Heart right ventricle (tissue), 16 donors: Measurements from ENCODE around the gene AP5B1. TPM values are rescaled to one million over a fixed set of nuclear protein-coding genes. Genes with fewer than 3 reads are reported as not detected.

Source experiments
- ATAC-seq, 8 donors: fragments of 200-7000 bp; cut with Tn5 transposase; one replicate each; pipeline ENCODE4 v1.9.1; 2020; ENCODE audit warnings: mild to moderate bottlenecking in 8 of 8, moderate library complexity in 8 of 8, moderate number of reproducible peaks in 1 of 8
- DNase-seq, 2 donors: peaks; one replicate each; pipeline ENCODE4 v3.0.0-alpha.2; 2020
- H3K27ac ChIP-seq, 10 donors: fragments of 200-600 bp; sonication (generic) in 2 of 10; one replicate each; pipeline versions ENCODE4 v1.5.0 to v1.8.0; 2020 to 2022; ENCODE audit warnings: mild to moderate bottlenecking in 3 of 10
- H3K27me3 ChIP-seq, 7 donors: fragments of 200-600 bp; one replicate each; pipeline ENCODE4 v1.8.0; 2021 to 2022; ENCODE audit warnings: mild to moderate bottlenecking in 2 of 7
- H3K36me3 ChIP-seq, 9 donors: fragments of 200-600 bp; sonication (generic) in 1 of 9; one replicate each; pipeline versions ENCODE4 v1.5.0 to v1.8.0; 2020 to 2022; ENCODE audit warnings: mild to moderate bottlenecking in 2 of 9
- H3K4me1 ChIP-seq, 9 donors: fragments of 200-600 bp; sonication (generic) in 1 of 9; one replicate each; pipeline versions ENCODE4 v1.5.0 to v1.8.0; 2020 to 2022; ENCODE audit warnings: mild to moderate bottlenecking in 4 of 9
- H3K4me3 ChIP-seq, 10 donors: fragments of 200-600 bp; sonication (generic) in 2 of 10; one replicate each; pipeline versions ENCODE4 v1.5.0 to v1.8.0; 2020 to 2022; ENCODE audit warnings: mild to moderate bottlenecking in 7 of 10, moderate library complexity in 2 of 10
- H3K9me3 ChIP-seq, 11 donors: fragments of 200-600 bp in 10 of 11; sonication (generic) in 2 of 11; one replicate each; pipeline versions ENCODE4 v1.5.0 to v1.8.0; 2013 to 2022; ENCODE audit warnings: mild to moderate bottlenecking in 2 of 11, control low read depth in 1 of 11, moderate library complexity in 1 of 11
- WGBS, 2 donors: extraction: QIAGEN DNeasy Blood & Tissue Kit; methylation state at CpG; one replicate each; pipeline ENCODE4 v1.1.7; 2013; ENCODE audit warnings: inconsistent platforms in 1 of 2; 5-methylcytosine and 5-hydroxymethylcytosine counted together
- intact Hi-C, 10 donors: fragments of 100-400 bp; cut with DNase I; formaldehyde crosslinking; loops; one replicate each; pipeline versions ENCODE4 v1.11.1 to v1.14.2; 2022
- polyA plus RNA-seq, 2 donors: library from polyadenylated mRNA; stranded (reverse); fragments of 200-250 nt; gene quantifications; one replicate each; pipeline ENCODE4 v1.2.3, GENCODE V29; 2013
- total RNA-seq, 10 donors: library from RNA; stranded (reverse); fragmentation: NEBNext Ultra II Directional in 3 of 10; extraction: Animal tissue kit (Norgen Biotek cat#: 25700) in 3 of 10; gene quantifications; one replicate each; pipeline versions ENCODE4 v1.2.1 to v1.2.4, GENCODE V29; 2021 to 2023
- TF ChIP-seq, protein P1 (sequence below), 9 donors: fragments of 200-600 bp; sonication (generic) in 2 of 9; IDR thresholded peaks; one replicate each; pipeline versions ENCODE4 v1.5.0 to v1.8.0; 2021 to 2022; ENCODE audit warnings: antibody characterized with exemption in 9 of 9, mild to moderate bottlenecking in 5 of 9, moderate library complexity in 1 of 9
- donor health status: Arrhythmogenic right ventricular cardiomyopathy.
- donor health status: ischemic (EF 13 %, LVEDD 7.1; RV severe dilation, severe dysfunction).
- donor health status: healthy with polysubstance abuse.
- donor health status: DM: no; HTN: yes; CAD: no.
- donor health status: DM: no; HTN: no; CAD: no.
- donor health status: ischemic (EF 25% LVEDD 6.9; RV normal size, moderate dysfunction).
- donor health status: ischemic (EF 25% LVEDD 5.7; RV mildly dilated, moderate dysfunction).
- donor health status: healthy.
- donor health status: DM: yes; HTN: yes; CAD: no.
- donor health status: Ischemic cardiomyopathy.
- donor health status: ischemic (EF 35%, LVEDD 5.7; RV mildly dilated, moderate dysfunction).
- donor health status: nonischemic (EF 11% LVEDD 7.7; RV severe dilation, severe dysfunction).
- donor health status: DM: yes; HTN: yes; CAD: no.
- donor health status: PGD.
- donor health status: ischemic (EF 29% LVEDD 5.4; RV normal size, mild dysfunction).
- donor health status: nonischemic (EF 23%, LVEDD 6.1; RV moderate dilation, normal function).

The AP5B1 gene
- total and polyA plus RNA-seq, 12 donors = 5.0 to 12.8 (median 6.9) TPM

GRCh38 chr11:65778901-65779668 is 1.7 kb downstream of the AP5B1 start:
- Histone ChIP-seq H3K4me1 (peaks cover 9 to 63% (median 16%) of the 10 kb centered on the region in 9 donors), H3K4me3 (peak overlapping the region in 8 of 10 donors; percentile 76 to 96 (median 92)), H3K27ac (peak overlapping the region in 6 of 10 donors; percentile 80 to 96 (median 84)), H3K27me3 (peaks cover 0 to 2% (median 0%) of the 10 kb centered on the region in 7 donors), H3K9me3 (no peaks in the 10 kb centered on the region), H3K36me3 (peaks cover 0 to 32% (median 13%) of the 10 kb centered on the region in 9 donors)
- TF ChIP-seq, protein P1, sequence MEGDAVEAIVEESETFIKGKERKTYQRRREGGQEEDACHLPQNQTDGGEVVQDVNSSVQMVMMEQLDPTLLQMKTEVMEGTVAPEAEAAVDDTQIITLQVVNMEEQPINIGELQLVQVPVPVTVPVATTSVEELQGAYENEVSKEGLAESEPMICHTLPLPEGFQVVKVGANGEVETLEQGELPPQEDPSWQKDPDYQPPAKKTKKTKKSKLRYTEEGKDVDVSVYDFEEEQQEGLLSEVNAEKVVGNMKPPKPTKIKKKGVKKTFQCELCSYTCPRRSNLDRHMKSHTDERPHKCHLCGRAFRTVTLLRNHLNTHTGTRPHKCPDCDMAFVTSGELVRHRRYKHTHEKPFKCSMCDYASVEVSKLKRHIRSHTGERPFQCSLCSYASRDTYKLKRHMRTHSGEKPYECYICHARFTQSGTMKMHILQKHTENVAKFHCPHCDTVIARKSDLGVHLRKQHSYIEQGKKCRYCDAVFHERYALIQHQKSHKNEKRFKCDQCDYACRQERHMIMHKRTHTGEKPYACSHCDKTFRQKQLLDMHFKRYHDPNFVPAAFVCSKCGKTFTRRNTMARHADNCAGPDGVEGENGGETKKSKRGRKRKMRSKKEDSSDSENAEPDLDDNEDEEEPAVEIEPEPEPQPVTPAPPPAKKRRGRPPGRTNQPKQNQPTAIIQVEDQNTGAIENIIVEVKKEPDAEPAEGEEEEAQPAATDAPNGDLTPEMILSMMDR (IDR thresholded peaks at IDR 0.05) = no peak
- DNase-seq (no peak), ATAC-seq (peak in 1 of 8 donors; percentile 31)
- WGBS, 2 donors = 96 to 97% methylated on average over 25 of the region's 25 CpGs
- intact Hi-C loops = loop anchor here in 5 of 10 donors (2.0 to 10.0 kb wide), 5 partner anchors 38 to 206 kb away; partner anchors contain the start of genes KAT5 (in 1 of the 5) and RNASEH2C (in 1 of the 5)

DNA sequence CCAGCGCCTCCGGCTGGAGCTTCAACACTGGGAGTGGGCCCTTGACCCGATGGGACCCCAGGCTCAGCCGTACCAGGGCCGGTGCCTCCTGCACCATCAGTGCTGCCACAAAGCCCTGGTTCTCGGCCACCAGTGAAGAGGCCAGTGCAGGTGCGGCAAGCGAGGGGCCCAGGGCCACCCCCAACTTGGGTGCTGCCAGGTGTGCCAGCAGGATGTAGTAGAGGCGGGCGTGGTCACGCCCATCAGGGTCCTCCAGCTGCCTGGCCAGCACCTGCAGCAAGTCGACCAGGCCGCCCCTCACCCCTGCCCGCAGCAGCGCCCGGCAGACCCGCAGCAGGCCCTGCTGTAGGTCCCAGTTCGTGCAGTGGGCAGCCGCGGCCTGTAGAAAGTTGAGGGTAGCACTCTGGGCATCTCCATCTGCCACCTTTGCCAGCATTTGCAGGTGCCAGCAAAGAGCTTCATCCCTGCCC is 2.3 kb downstream of the AP5B1 start:
- DNase-seq (no peak), ATAC-seq (no peak)
- TF ChIP-seq, protein P1 (IDR thresholded peaks at IDR 0.05) = no peak
- Histone ChIP-seq H3K4me1 (peaks cover 9 to 67% (median 16%) of the 10 kb centered on the region in 9 donors), H3K9me3 (no peaks in the 10 kb centered on the region), H3K36me3 (peaks cover 0 to 32% (median 13%) of the 10 kb centered on the region in 9 donors), H3K27me3 (no peaks in the 10 kb centered on the region), H3K4me3 (peak overlapping the region in 1 of 10 donors; percentile 95), H3K27ac (peak overlapping the region in 1 of 10 donors; percentile 96)
- 97 to 98% methylated on average over 19 to 20 of the region's 20 CpGs for WGBS, 2 donors
- intact Hi-C loops = loop anchor here in 5 of 10 donors (2.0 to 10.0 kb wide), 5 partner anchors 38 to 206 kb away; partner anchors contain the start of genes KAT5 (in 1 of the 5) and RNASEH2C (in 1 of the 5)

DNA sequence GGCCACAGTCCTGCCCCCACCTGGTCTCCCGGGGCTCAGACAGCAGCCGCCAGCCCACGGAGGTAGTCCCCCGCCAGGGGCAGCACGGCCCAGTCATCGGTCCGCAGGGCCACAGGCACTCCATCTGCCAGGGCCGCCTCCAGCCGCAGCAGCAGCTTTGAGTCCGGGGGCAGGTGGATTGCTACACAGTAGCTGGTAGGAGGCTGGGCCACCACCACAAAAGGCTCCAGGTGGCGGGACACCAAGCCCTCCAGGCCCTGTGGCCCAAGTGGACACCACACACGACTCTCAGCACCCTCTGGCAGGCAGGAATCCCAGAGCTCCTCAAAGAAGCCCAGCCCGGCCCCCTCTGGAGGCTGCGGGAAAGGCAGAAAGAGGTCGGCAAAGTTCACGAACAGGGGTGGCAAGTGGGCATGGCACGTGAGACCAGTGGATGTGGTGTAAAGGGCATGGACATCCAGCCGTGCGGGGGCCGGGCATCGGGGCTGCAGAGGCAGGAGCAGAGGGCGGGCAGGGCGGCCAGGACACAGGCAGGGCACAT is 2.9 kb downstream of the AP5B1 start:
- no peak for DNase-seq
- ATAC-seq = no peak
- TF ChIP-seq, protein P1 (IDR thresholded peaks at IDR 0.05) = no peak
- H3K9me3 ChIP-seq = no peaks in the 10 kb centered on the region
- H3K27me3 ChIP-seq = no peaks in the 10 kb centered on the region
- peaks cover 9 to 67% (median 16%) of the 10 kb centered on the region in 9 donors for H3K4me1 ChIP-seq
- peak overlapping the region in 2 of 10 donors; percentile 40 to 96 for H3K27ac ChIP-seq
- H3K36me3 ChIP-seq = peaks cover 0 to 32% (median 13%) of the 10 kb centered on the region in 9 donors
- 89 to 94% methylated on average over 23 of the region's 23 CpGs for WGBS, 2 donors
- peak overlapping the region in 1 of 10 donors; percentile 95 for H3K4me3 ChIP-seq
- intact Hi-C loops = loop anchor here in 5 of 10 donors (2.0 to 10.0 kb wide), 5 partner anchors 39 to 207 kb away; partner anchors contain the start of genes KAT5 (in 1 of the 5) and RNASEH2C (in 1 of the 5)

DNA sequence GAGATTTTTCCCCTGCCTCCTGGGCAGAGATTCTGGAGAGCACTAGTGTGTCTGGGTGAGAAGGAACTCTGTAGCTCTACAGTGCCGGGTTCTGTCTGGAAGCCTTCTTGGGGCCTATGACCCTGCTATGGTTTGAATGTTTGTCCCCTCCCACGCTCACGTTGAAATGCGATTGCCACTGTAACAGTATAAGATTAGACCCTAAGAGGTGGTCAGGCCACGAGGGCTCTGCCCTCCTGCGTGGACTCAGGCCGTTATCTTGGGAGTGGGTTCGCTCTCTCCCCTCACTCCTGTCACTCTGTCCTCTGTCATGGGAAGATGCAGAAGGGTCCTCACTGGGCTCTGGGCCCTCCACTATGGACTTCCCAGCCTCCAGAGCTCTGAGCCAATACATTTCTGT is 3.5 kb downstream of the AP5B1 start:
- TF ChIP-seq, protein P1 (IDR thresholded peaks at IDR 0.05) = no peak
- intact Hi-C loops = loop anchor here in 4 of 10 donors (5.0 to 10.0 kb wide), 4 partner anchors 52 to 208 kb away; partner anchors contain the start of genes KAT5 (in 1 of the 4) and RNASEH2C (in 1 of the 4)
- DNase-seq (no peak), ATAC-seq (no peak)
- peaks cover 0 to 32% (median 13%) of the 10 kb centered on the region in 9 donors for H3K36me3 ChIP-seq
- peaks cover 9 to 67% (median 16%) of the 10 kb centered on the region in 9 donors for H3K4me1 ChIP-seq
- H3K27me3 ChIP-seq = no peaks in the 10 kb centered on the region
- 79 to 82% methylated on average over 8 of the region's 8 CpGs for WGBS, 2 donors
- H3K27ac ChIP-seq = peak overlapping the region in 2 of 10 donors; percentile 40 to 96
- no peaks in the 10 kb centered on the region for H3K9me3 ChIP-seq
- peak overlapping the region in 1 of 10 donors; percentile 95 for H3K4me3 ChIP-seq
